Central memory CD8-positive, alpha-beta T cell (primary cell): ENCODE measurements around the gene BRD3OS.

Source experiments
- ATAC-seq: fragments of 150-1000 bp; cut with Tn5 transposase; replicated peaks from 2 replicates; pipeline ENCODE4 v1.10.0; 2022; ENCODE audit warnings: mild to moderate bottlenecking, moderate FRiP score, moderate number of reproducible peaks; ENCODE audit not compliant: poor library complexity, severe bottlenecking; ENCODE audit errors: extremely low read depth
- DNase-seq, 2 donors: peaks; one replicate each; pipeline ENCODE4 v3.0.0; 2021; ENCODE audit warnings: low spot score in 2 of 2
- H3K27ac Mint-ChIP-seq: one replicate; pipeline ENCODE4 v1.8.0; 2022; ENCODE audit warnings: low read depth, mild to moderate bottlenecking, moderate library complexity, mixed read lengths
- H3K27me3 Mint-ChIP-seq: one replicate; pipeline ENCODE4 v1.8.0; 2022; ENCODE audit warnings: mixed read lengths
- H3K36me3 Mint-ChIP-seq: one replicate; pipeline ENCODE4 v1.8.0; 2022; ENCODE audit warnings: mild to moderate bottlenecking, moderate library complexity, mixed read lengths; ENCODE audit not compliant: insufficient read depth
- H3K4me1 Mint-ChIP-seq: one replicate; pipeline ENCODE4 v1.8.0; 2022; ENCODE audit warnings: mixed read lengths
- H3K4me3 Mint-ChIP-seq: one replicate; pipeline ENCODE4 v1.8.0; 2022; ENCODE audit warnings: mild to moderate bottlenecking, moderate library complexity, mixed read lengths
- H3K9me3 Mint-ChIP-seq: one replicate; pipeline ENCODE4 v1.8.0; 2022; ENCODE audit warnings: mixed read lengths

Gene BRD3OS

DNA sequence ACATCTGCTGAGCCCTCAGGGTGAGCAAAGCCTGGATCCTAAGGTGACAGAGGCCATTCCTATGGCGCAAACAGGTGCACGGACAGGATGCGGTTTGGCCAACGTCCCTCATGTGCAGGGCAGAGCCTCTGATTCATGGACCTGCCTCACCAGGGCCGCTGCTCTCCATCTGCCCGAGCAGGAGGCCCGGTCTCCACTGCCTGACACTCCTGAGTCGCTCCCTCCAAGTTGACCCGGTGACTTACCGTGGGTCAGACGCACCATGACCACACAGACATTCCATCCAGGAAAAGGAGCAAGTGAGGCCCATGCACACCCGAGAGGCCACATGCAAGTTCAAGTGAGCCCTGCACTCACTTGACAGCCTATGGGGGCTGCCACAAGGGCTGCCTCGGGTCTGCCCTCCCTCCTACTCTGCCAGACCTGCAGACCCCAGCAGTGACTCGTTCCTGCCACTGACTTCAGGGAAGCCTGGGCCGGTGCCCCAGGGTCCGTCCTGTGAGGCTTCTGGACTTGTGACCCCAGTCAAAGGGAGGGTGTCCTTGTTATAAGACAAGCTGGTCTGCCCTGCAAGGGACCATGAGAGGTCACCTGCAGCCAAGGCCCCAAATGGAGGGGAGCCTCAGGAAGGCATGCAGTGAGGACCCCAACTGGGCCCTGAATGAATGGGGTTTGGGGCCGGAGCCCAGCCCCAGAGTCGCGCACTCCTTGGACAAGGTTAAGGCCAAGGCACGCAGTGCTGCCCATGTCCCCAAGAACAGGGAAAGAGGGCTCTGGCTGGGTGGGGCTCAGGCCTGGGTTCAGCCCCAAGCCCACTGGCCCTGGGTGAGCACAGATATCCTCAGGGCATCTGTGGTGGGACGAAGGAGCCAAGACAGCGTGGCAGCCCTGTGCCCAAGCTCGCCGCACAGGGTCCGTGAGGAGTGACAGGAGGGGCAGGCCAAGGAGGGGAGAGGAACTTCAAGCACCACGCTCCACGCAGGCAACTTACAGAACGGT lies 10.1 kb downstream of the BRD3OS start:
- no peak for DNase-seq

DNA sequence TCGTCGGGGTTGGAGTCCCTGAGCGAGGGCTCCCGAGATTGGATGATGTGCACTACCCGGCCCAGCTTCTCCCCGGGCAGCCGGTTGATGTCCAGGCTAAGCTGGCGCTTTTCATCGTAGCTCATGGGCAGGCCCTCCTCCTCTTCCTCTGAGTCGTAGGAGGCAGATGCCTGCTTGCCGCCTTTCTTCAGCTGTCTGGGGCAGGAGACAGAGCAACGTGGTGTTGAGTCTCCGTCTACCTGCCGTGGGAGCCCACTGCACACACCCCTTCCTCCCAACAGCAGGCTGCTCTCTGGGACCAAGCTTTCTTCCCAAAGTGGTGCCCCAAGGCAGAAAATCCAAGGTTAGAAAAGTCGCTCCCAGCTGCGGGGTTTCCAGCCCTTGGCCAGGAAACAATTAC lies 10.8 kb downstream of the BRD3OS start:
- DNase-seq: no peak
- Mint-ChIP-seq H3K9me3 (peaks cover 7% of the 10 kb centered on the region), H3K27me3 (no peaks in the 10 kb centered on the region), H3K4me3 (no peak overlapping the region), H3K27ac (no peak overlapping the region), H3K36me3 (peaks cover 36% of the 10 kb centered on the region), H3K4me1 (no peaks in the 10 kb centered on the region)
- no peak for ATAC-seq

More for the DNA sequence above, 10.1 kb downstream of the BRD3OS start:
- Mint-ChIP-seq H3K4me1 (no peaks in the 10 kb centered on the region), H3K4me3 (no peak overlapping the region), H3K9me3 (peaks cover 7% of the 10 kb centered on the region), H3K27ac (no peak overlapping the region), H3K27me3 (no peaks in the 10 kb centered on the region), H3K36me3 (peaks cover 38% of the 10 kb centered on the region)
- ATAC-seq: no peak

DNA sequence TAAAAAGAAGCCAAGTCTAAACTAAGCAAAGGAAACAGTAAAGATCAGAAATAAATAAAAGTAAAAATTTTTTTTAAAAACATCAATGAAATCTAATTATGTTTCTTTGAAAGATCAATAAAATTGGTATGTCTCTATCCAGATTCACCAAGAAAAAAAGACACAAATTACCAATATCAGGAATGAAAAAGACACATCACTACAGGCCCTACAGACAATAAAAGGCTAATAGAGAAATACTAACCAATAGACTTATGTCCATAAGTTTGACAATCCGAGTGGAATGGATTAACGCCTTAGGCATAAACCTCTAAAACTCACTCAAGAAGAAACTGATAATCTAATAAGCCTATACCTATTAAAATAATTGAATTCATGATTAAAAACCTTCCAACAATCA lies 12.4 kb downstream of the BRD3OS start:
- no peaks in the 10 kb centered on the region for H3K27me3 Mint-ChIP-seq

DNA sequence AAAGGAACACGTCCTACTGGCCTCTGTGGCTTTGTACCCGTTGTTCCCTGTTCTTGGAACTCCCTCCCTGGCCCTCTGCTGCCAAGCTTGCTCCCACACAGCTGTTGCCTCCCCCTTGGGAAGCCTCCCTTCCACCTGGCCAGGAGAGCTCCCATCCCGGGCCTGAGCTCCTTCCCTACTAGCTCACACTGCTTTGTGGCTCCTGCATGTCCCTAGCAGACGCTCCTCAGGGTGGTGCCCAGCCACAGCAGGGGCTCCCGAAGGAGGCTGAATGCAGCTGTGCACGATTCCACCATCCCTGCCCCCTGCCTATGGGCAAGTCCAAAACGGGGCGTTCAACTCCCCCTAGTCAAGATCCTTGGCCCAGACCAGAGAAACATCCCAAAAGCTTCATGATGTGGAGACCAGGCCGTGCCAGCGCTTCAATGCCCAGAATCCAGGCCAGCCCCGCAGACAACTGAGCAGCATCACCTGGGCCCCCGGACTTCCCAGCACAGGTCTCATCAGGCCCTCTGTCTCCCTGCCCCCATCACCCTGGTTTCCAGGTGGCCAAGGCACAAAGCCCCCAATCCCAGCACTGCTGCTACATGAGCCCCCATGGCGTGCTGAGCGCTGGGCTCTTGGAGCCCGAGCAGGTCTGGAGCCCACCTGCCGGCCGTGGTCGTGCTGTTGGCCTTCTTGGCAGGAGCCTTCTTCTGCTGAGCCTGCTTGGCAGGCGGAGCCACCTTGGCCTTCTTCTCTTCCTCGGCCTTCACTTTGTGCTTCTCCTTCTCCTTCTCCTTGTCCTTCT lies 14.3 kb downstream of the BRD3OS start:
- no peak for DNase-seq
- Mint-ChIP-seq H3K4me3 (no peak overlapping the region), H3K27me3 (no peaks in the 10 kb centered on the region), H3K4me1 (no peaks in the 10 kb centered on the region), H3K9me3 (peaks cover 7% of the 10 kb centered on the region), H3K27ac (no peak overlapping the region), H3K36me3 (peaks cover 34% of the 10 kb centered on the region)
- ATAC-seq: no peak

More for the DNA sequence above, 12.4 kb downstream of the BRD3OS start:
- H3K4me1 Mint-ChIP-seq: no peaks in the 10 kb centered on the region
- DNase-seq (no peak), ATAC-seq (no peak)
- H3K27ac Mint-ChIP-seq: no peak overlapping the region
- no peak overlapping the region for H3K4me3 Mint-ChIP-seq
- peaks cover 7% of the 10 kb centered on the region for H3K9me3 Mint-ChIP-seq
- peaks cover 37% of the 10 kb centered on the region for H3K36me3 Mint-ChIP-seq

DNA sequence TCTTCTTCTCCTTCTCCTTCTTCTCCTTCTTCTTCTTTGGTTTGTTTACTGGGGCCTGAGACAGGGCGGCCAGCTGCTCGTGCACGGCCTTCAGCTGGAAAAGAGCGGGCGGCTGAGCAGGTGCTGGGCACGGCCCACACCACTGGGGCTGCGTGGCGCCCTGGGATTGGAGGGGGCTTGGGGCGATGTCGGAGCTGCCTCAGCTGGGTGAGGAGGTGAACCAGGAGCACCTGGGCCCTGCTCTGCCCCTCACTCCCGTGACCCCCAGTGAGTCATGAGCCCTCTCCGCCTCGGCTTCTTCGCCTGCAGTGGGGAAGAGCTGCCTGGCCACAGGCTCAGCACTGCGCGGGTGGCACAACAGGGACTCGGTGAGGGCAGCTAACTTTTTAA lies 14.9 kb downstream of the BRD3OS start:
- no peak for DNase-seq
- Mint-ChIP-seq H3K36me3 (peaks cover 33% of the 10 kb centered on the region), H3K4me3 (no peak overlapping the region), H3K4me1 (no peaks in the 10 kb centered on the region), H3K27ac (no peak overlapping the region), H3K27me3 (no peaks in the 10 kb centered on the region), H3K9me3 (peaks cover 7% of the 10 kb centered on the region)
- no peak for ATAC-seq

DNA sequence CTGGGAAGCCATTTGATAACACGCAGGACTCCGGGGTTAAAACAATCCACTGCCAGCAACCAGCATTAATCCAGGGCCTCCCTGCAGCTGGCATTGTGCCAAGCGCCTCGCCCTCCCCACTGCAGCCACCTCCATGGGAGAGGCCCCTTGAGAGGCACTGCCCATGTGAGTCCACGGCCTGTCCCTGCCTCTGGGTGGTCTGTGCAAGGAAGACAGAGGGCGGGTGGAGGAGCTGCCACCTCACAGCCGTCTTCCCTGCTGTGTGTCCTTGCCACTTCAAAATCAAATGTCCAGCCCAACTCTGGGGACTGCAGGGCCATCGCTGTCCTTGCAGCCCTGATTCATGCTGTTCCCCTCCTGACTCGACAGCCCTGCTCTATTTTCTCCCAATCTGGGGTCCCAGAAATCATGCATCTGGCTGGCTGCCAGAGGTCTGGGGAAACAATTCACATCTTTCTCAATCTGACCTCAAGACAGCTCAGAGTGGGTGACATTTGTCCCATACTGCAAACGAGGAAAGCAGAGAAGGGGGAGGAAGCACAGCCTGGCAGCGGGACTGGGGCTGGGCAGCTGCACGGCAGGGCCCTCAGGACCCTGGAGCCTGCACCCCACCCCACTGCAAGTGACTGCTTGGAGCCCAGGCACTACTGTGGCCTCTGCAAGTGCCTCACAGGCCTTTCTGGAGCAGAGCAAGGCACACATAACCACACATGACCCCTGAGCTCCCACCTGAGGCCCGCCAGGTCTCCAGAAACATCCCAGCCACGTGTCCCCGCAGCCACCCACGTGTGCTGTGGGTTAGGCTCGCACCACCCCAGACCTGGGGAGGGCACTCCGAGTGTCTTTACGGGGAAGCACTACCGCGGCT lies 15.7 kb downstream of the BRD3OS start:
- H3K4me1 Mint-ChIP-seq: no peaks in the 10 kb centered on the region
- peaks cover 27% of the 10 kb centered on the region for H3K36me3 Mint-ChIP-seq
- peaks cover 7% of the 10 kb centered on the region for H3K9me3 Mint-ChIP-seq
- no peak overlapping the region for H3K4me3 Mint-ChIP-seq
- no peak for DNase-seq
- H3K27ac Mint-ChIP-seq: no peak overlapping the region
- ATAC-seq: no peak
- H3K27me3 Mint-ChIP-seq: no peaks in the 10 kb centered on the region

DNA sequence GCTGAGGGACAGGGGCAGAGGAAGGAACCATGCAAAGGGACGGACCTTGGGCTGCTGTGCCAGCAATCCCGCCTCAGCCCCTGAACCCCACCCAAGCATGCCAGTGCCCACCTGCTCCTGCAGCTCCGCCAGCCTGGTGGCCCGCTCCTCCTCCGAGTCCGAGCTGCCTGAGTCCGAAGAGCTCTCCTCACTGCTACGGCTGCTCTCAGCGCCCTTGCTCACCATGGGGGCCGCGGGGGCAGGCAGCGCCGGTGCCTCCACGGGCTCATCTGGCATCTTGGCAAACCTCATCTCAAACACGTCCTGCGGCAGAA lies 16.3 kb downstream of the BRD3OS start:
- H3K27me3 Mint-ChIP-seq: no peaks in the 10 kb centered on the region
- no peak for ATAC-seq
- H3K4me3 Mint-ChIP-seq: no peak overlapping the region
- peaks cover 22% of the 10 kb centered on the region for H3K36me3 Mint-ChIP-seq
- H3K9me3 Mint-ChIP-seq: peaks cover 7% of the 10 kb centered on the region
- no peak for DNase-seq
- H3K27ac Mint-ChIP-seq: no peak overlapping the region
- no peaks in the 10 kb centered on the region for H3K4me1 Mint-ChIP-seq

DNA sequence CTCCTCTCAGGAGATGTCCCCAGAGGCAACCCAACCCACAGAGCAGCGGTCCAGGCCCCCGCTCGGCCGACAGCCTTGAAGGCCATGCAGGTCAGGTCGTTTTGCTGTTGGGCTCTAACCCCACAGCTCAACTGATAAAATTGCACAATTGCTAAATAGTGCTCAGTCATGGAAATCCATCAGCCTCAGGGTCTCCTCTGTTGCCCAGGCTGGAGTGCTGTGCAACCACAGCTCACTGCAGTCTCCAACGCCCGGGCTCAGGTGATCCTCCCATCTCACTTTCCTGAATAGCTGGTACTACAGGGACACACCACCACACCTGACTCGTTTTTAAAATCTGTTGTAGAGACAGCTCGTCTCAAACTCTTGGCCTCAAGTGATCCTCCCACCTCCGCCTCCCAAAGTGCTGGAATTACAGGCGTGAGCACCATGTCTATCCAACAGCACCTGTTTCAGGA lies 18.3 kb downstream of the BRD3OS start:
- H3K9me3 Mint-ChIP-seq: peaks cover 7% of the 10 kb centered on the region
- H3K27me3 Mint-ChIP-seq: no peaks in the 10 kb centered on the region
- H3K27ac Mint-ChIP-seq: no peak overlapping the region
- ATAC-seq: no peak
- no peak for DNase-seq
- no peak overlapping the region for H3K4me3 Mint-ChIP-seq
- peaks cover 18% of the 10 kb centered on the region for H3K36me3 Mint-ChIP-seq
- no peaks in the 10 kb centered on the region for H3K4me1 Mint-ChIP-seq

DNA sequence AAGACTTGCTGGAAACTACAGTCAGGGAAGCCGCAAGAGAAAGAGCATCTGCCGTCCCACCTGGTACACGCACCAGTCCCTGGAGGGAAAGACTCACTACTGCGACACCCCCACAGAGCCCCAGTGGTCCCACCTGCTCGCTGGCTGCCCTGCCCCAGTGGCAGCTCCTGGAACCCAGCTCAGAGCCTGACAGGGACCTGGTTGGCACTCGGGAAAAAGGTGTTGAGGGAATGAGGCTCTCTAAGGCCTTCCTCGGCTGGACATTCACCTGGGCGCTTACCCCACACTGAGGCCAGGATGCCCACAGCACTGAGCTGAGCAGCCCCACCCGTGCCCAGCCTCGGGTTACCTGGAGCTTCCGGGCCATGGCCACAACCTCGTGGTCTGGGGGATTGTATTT lies 19.7 kb downstream of the BRD3OS start:
- no peak overlapping the region for H3K4me3 Mint-ChIP-seq
- ATAC-seq (no peak), DNase-seq (no peak)
- no peaks in the 10 kb centered on the region for H3K9me3 Mint-ChIP-seq
- no peaks in the 10 kb centered on the region for H3K4me1 Mint-ChIP-seq
- H3K27me3 Mint-ChIP-seq: no peaks in the 10 kb centered on the region
- H3K36me3 Mint-ChIP-seq: peaks cover 19% of the 10 kb centered on the region
- no peak overlapping the region for H3K27ac Mint-ChIP-seq

DNA sequence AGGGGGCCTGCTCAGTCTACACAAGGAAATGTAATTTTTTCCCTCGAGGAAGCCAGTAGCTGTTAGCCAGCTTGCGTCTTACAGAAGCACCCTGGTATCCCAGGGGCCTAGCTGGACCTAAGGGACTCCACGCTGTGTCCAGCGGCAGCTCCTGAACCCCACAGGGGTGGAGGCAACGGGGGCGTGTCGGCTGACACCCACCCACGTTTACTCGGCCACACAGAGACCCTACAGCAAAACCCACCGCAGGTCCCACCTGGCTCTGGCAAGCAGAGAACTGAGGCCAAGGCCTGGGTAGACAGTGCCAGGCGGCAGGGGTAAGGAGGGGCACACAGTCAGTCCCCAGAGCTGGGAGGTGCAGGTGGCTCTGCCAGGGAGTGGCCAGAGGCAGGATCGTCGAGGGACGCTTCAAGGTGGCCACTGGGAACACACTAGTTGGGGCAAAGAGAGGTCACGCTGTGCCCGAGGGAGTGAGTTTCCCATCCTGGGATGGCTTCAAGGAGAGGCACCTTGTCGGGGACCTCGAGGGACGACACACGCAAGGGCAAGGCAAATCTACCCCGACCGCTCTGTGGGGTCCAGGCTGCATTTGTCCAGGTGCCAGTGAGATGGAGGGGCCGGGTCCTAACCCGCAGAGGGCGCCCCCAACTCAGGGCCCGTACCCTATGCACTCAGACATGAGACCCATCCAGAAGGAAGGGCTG lies 20.7 kb downstream of the BRD3OS start:
- ATAC-seq (no peak), DNase-seq (no peak)
- H3K9me3 Mint-ChIP-seq: no peaks in the 10 kb centered on the region
- no peaks in the 10 kb centered on the region for H3K4me1 Mint-ChIP-seq
- no peak overlapping the region for H3K4me3 Mint-ChIP-seq
- peaks cover 18% of the 10 kb centered on the region for H3K36me3 Mint-ChIP-seq
- H3K27ac Mint-ChIP-seq: no peak overlapping the region
- no peaks in the 10 kb centered on the region for H3K27me3 Mint-ChIP-seq

DNA sequence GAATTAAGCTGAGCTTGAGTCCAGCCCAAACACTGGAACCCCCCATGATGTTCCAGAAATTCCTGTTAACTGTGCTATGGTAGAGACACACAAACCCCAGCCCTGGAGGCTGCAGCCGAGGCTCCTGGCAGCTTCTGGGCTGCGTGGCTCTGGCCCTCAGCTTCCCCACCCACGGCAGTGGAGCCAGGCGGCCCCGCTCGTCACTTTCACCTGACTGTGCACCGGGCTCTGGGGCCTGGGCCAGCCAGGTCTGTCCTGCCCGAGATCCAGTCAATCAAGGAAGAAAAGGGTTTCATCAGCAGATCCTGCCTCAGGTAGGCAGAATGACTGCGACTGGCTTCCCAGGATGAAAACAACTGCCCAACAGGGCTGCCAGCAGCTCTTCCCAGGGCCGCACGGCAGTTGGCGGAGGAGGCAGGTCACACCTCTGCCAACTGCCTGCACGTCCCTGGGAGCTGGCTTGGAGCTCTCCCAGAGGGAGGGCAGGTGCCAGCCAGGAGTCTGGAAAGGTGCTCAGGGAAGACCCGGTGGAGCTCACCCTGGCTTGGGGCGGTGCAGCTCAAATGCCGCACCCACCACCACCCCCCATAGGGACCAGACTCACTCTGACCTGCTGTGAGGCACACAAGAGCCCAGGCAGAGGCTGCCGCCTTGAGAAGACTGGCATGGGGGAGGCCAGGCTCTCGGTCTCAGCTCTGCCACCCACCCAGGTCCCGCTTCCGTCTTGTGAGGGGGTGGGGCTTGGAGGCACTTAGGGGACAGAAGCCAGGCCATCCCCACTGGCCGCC lies 21.8 kb downstream of the BRD3OS start:
- Mint-ChIP-seq H3K27ac (no peak overlapping the region), H3K4me3 (no peak overlapping the region), H3K4me1 (no peaks in the 10 kb centered on the region), H3K36me3 (peaks cover 25% of the 10 kb centered on the region), H3K27me3 (no peaks in the 10 kb centered on the region), H3K9me3 (no peaks in the 10 kb centered on the region)
- DNase-seq (no peak), ATAC-seq (no peak)
